Naive thymus-derived CD4-positive, alpha-beta T cell (primary cell): ENCODE results near the gene OPN1LW. TPM values are rescaled to one million over a fixed set of nuclear protein-coding genes. Genes with fewer than 3 reads are reported as not detected.

Experiments
- ATAC-seq: fragments of 150-1000 bp; cut with Tn5 transposase; 2 replicates; pipeline ENCODE4 v1.10.0; 2021; ENCODE audit warnings: mild to moderate bottlenecking, moderate library complexity
- CTCF ChIA-PET: fragments of 350-600 bp; sonication (Branson Sonifier 250); formaldehyde crosslinking; loops from one replicate; lab custom pipeline; 2021; ENCODE audit warnings: antibody characterized with exemption; lab: Charles Lee
- POLR2A ChIA-PET: fragments of 350-600 bp; sonication (Branson Sonifier 250); formaldehyde crosslinking; loops from one replicate; lab custom pipeline; 2021; ENCODE audit warnings: antibody characterized with exemption, inconsistent platforms; lab: Charles Lee
- DNase-seq, 9 donors: peaks; one replicate each; pipeline versions ENCODE4 v3.0.0 to v3.0.0-alpha.2; 2020 to 2022; ENCODE audit warnings: mixed read lengths in 1 of 9
- H3K27ac ChIP-seq: one replicate; pipeline ENCODE4 v1.7.0; 2013; ENCODE audit warnings: mild to moderate bottlenecking, low read depth, low read length, moderate library complexity
- H3K27me3 ChIP-seq, 2 donors: one replicate each; pipeline ENCODE4 v1.7.0; 2013; ENCODE audit warnings: low read length in 2 of 2, mild to moderate bottlenecking in 2 of 2, moderate library complexity in 2 of 2; ENCODE audit not compliant: control insufficient read depth in 2 of 2, insufficient read depth in 2 of 2
- H3K36me3 ChIP-seq, 3 experiments: 1 replicate in 2 of 3; 2 replicates in 1 of 3; pipeline ENCODE4 v1.7.0; 2013; ENCODE audit warnings: low read length in 3 of 3, mild to moderate bottlenecking in 3 of 3, moderate library complexity in 1 of 3; ENCODE audit not compliant: insufficient read depth in 3 of 3, control insufficient read depth in 2 of 3
- H3K4me1 ChIP-seq, 2 donors: one replicate each; pipeline ENCODE4 v1.7.0; 2013; ENCODE audit warnings: low read length in 2 of 2, mild to moderate bottlenecking in 2 of 2, moderate library complexity in 1 of 2; ENCODE audit not compliant: control insufficient read depth in 2 of 2, insufficient read depth in 2 of 2
- H3K4me3 ChIP-seq: 2 replicates; pipeline ENCODE4 v1.7.0; 2013; ENCODE audit warnings: mild to moderate bottlenecking, low read length
- H3K9me3 ChIP-seq, 3 experiments: 1 replicate in 2 of 3; 2 replicates in 1 of 3; pipeline ENCODE4 v1.7.0; 2013; ENCODE audit warnings: low read length in 3 of 3; ENCODE audit not compliant: control insufficient read depth in 2 of 3
- H3K27ac Mint-ChIP-seq, 9 donors: one replicate each; pipeline ENCODE4 v1.8.0; 2020 to 2022; ENCODE audit warnings: mixed read lengths in 9 of 9, mild to moderate bottlenecking in 8 of 9, moderate library complexity in 5 of 9, inconsistent platforms in 2 of 9
- H3K27me3 Mint-ChIP-seq, 5 donors: one replicate each; pipeline ENCODE4 v1.8.0; 2021 to 2022; ENCODE audit warnings: mixed read lengths in 5 of 5, mild to moderate bottlenecking in 1 of 5
- H3K36me3 Mint-ChIP-seq, 5 donors: one replicate each; pipeline ENCODE4 v1.8.0; 2020 to 2022; ENCODE audit warnings: mixed read lengths in 5 of 5, mild to moderate bottlenecking in 3 of 5, inconsistent platforms in 1 of 5
- H3K4me1 Mint-ChIP-seq, 7 donors: one replicate each; pipeline ENCODE4 v1.8.0; 2020 to 2022; ENCODE audit warnings: mixed read lengths in 7 of 7, mild to moderate bottlenecking in 3 of 7, inconsistent platforms in 1 of 7
- H3K4me3 Mint-ChIP-seq, 10 donors: one replicate each; pipeline ENCODE4 v1.8.0; 2020 to 2022; ENCODE audit warnings: mild to moderate bottlenecking in 10 of 10, mixed read lengths in 10 of 10, moderate library complexity in 6 of 10, inconsistent platforms in 2 of 10
- H3K9me3 Mint-ChIP-seq, 11 donors: one replicate each; pipeline ENCODE4 v1.8.0; 2020 to 2022; ENCODE audit warnings: mixed read lengths in 11 of 11, mild to moderate bottlenecking in 4 of 11, inconsistent platforms in 1 of 11, moderate library complexity in 1 of 11
- intact Hi-C, 2 donors: fragments of 100-400 bp; cut with micrococcal nuclease; formaldehyde crosslinking; loops; one replicate each; pipeline ENCODE4 v1.15.1; 2023
- polyA plus RNA-seq, 2 donors: library from polyadenylated mRNA; unstranded; fragments of 300-500 nt; fragmentation: Illumina TruSeq; gene quantifications; one replicate each; pipeline ENCODE4 v1.2.3, GENCODE V29; 2021
- total RNA-seq, 6 experiments: library from RNA in 5 of 6; stranded (reverse) in 5 of 6; gene quantifications; 1 replicate in 5 of 6; 2 replicates in 1 of 6; pipeline ENCODE4 v1.2.3 and lab custom pipeline; 2021 to 2026

Gene OPN1LW
- total and polyA plus RNA-seq, 7 experiments from 2014 or later = not detected

DNA sequence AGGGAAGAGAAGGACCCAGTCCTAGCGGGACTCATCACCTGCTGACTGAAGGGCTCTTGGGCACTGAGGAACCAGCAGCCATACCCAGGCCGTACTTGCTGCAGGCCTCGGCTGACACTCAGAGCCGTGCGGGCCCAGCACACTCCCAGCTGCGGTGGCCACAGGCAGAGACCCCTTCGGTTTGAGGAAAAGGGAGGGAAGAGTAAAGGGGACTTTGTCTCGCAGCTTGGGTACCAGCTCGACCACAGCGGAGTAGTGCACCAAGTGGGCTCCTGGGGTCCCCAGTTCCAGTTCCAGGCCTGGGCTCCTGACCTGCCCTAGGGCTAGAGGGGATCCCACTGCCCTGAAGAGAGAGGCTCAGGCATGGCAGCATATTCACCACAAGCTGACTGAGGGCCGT lies 17.9 kb upstream of the OPN1LW start:
- Histone ChIP-seq H3K27me3 (no peaks in the 10 kb centered on the region), H3K4me1 (peaks cover 21 to 30% of the 10 kb centered on the region in 2 donors), H3K4me3 (no peak overlapping the region), H3K27ac (no peak overlapping the region), H3K9me3 (no peaks in the 10 kb centered on the region), H3K36me3 (no peaks in the 10 kb centered on the region)
- POLR2A ChIA-PET = interaction anchor here (0.9 kb wide), 3 partner anchors 9 to 10 kb away, joined by 4 to 6 read pairs (median 4); no protein-coding TSS in a partner anchor
- peaks cover 0 to 4% (median 0%) of the 10 kb centered on the region in 11 donors for H3K9me3 Mint-ChIP-seq
- H3K27me3 Mint-ChIP-seq = no peaks in the 10 kb centered on the region
- DNase-seq (no peak), ATAC-seq (no peak)
- no peaks in the 10 kb centered on the region for H3K36me3 Mint-ChIP-seq
- peak overlapping the region in 1 of 9 donors; percentile 67 for H3K27ac Mint-ChIP-seq
- no peak overlapping the region for H3K4me3 Mint-ChIP-seq
- H3K4me1 Mint-ChIP-seq = peaks cover 0 to 30% (median 25%) of the 10 kb centered on the region in 7 donors
- CTCF ChIA-PET = no interaction called here
- intact Hi-C loops = no loop called here

- Histone ChIP-seq H3K9me3 (no peaks in the 10 kb centered on the region), H3K36me3 (no peaks in the 10 kb centered on the region), H3K27me3 (no peaks in the 10 kb centered on the region), H3K4me1 (peaks cover 16 to 21% of the 10 kb centered on the region in 2 donors), H3K4me3 (no peak overlapping the region), H3K27ac (no peak overlapping the region)
- H3K4me1 Mint-ChIP-seq = peaks cover 8 to 26% (median 13%) of the 10 kb centered on the region in 7 donors
- CTCF ChIA-PET = no interaction called here
- H3K27me3 Mint-ChIP-seq = no peaks in the 10 kb centered on the region
- no peak for DNase-seq
- intact Hi-C loops = no loop called here
- POLR2A ChIA-PET = interaction anchor here (0.6 to 1.0 kb wide), 3 partner anchors 35 to 244 kb away, joined by 3 to 7 read pairs (median 4); no protein-coding TSS in a partner anchor
- no peaks in the 10 kb centered on the region for H3K36me3 Mint-ChIP-seq
- no peak for ATAC-seq
- H3K9me3 Mint-ChIP-seq = peaks cover 0 to 1% (median 0%) of the 10 kb centered on the region in 11 donors
- H3K4me3 Mint-ChIP-seq = no peak overlapping the region
- peak overlapping the region in 1 of 9 donors; percentile 21 for H3K27ac Mint-ChIP-seq
These were observed 12.1 kb upstream of the OPN1LW start for GRCh38 chrX:154131955-154132354.

DNA sequence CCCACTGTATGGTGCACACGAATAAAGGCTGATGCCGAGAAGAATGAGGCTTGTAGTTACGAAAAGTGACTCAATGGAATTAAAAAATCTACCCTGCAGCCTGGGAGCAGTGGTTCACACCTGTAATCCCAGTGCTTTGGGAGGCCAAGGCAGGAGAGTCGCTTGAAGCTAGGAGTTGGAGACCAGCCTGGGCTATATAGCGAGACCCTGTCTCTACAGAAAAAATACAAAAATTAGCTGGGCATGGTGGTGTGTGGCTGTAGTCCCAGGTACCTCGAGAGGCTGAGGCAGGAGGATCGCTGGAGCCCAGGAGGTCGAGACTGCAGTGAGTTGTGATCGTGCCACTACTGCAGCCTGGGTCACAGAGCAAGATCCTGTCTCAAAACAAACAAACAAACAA lies 11.7 kb upstream of the OPN1LW start:
- H3K9me3 Mint-ChIP-seq = peaks cover 0 to 1% (median 0%) of the 10 kb centered on the region in 11 donors
- no peaks in the 10 kb centered on the region for H3K27me3 Mint-ChIP-seq
- H3K4me1 ChIP-seq = peaks cover 16 to 25% of the 10 kb centered on the region in 2 donors
- no peak overlapping the region for H3K4me3 Mint-ChIP-seq
- H3K4me3 ChIP-seq = no peak overlapping the region
- CTCF ChIA-PET = no interaction called here
- intact Hi-C loops = no loop called here
- no peaks in the 10 kb centered on the region for H3K9me3 ChIP-seq
- no peak overlapping the region for H3K27ac ChIP-seq
- DNase-seq = no peak
- no peak for ATAC-seq
- H3K36me3 Mint-ChIP-seq = no peaks in the 10 kb centered on the region
- POLR2A ChIA-PET = interaction anchor here (0.6 kb wide), 1 partner anchor 244 kb away, joined by 4 read pairs; no protein-coding TSS in a partner anchor
- H3K27ac Mint-ChIP-seq = peak overlapping the region in 1 of 9 donors; percentile 21
- no peaks in the 10 kb centered on the region for H3K27me3 ChIP-seq
- no peaks in the 10 kb centered on the region for H3K36me3 ChIP-seq
- H3K4me1 Mint-ChIP-seq = peaks cover 8 to 26% (median 15%) of the 10 kb centered on the region in 7 donors

DNA sequence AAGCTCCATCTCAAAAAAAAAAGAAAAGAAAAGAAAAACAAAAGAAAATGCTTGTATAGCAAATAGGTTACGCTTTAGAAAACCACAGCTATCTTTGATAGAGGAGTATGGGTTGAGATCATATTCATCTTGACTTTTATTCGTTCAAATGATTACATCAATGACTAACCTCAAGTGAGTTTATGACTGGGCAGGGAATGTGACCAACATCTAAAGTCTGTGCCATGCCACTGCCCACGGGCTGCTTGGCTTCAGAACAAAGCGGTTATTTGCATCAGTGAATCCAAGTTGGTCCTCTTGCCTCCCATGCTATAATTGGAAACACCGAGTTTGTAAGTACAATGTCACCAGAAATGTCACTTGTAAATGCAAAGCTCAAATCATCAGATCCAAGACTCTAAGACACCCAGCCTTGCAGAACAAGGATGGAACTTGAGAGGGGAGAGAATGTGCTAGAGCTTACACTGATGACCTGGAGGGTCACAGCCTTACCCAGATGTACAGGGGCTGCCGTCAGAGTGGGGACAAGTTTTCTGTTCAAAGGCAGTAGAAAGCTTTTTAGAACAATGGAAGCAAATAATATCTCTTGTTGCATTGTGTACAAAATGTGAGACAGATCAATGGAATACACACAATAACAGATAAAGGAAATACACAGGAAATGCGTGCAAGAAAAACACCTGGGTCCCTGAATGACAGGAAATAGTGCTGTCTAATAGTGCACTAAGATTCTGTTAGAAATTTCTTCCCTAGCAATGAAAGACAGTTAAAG lies 8.4 kb upstream of the OPN1LW start:
- ChIA-PET POLR2A (interaction anchor here (0.6 to 2.5 kb wide), 9 partner anchors 10 to 263 kb away, joined by 3 to 10 read pairs (median 4); no protein-coding TSS in a partner anchor), CTCF (interaction anchor here (1.4 kb wide), 1 partner anchor 173 kb away, joined by 6 read pairs; no protein-coding TSS in a partner anchor)
- peaks cover 16 to 32% of the 10 kb centered on the region in 2 donors for H3K4me1 ChIP-seq
- H3K27me3 Mint-ChIP-seq = no peaks in the 10 kb centered on the region
- H3K36me3 ChIP-seq = no peaks in the 10 kb centered on the region
- H3K27ac Mint-ChIP-seq = peak overlapping the region; percentile 78 to 95 (median 90)
- H3K9me3 Mint-ChIP-seq = peaks cover 0 to 1% (median 0%) of the 10 kb centered on the region in 11 donors
- H3K27ac ChIP-seq = peak overlapping the region; percentile 73
- H3K4me1 Mint-ChIP-seq = peaks cover 8 to 29% (median 17%) of the 10 kb centered on the region in 7 donors
- H3K9me3 ChIP-seq = no peaks in the 10 kb centered on the region
- peak overlapping the region; percentile 69 to 90 (median 77) for H3K4me3 Mint-ChIP-seq
- intact Hi-C loops = loop anchor here (1.0 kb wide), 3 partner anchors 11 to 173 kb away; partner anchors contain the start of gene MECP2 (in 1 of the 2)
- H3K27me3 ChIP-seq = no peaks in the 10 kb centered on the region
- DNase-seq (peak in 7 of 9 donors; percentile 24 to 62 (median 44)), ATAC-seq (peak; percentile 74)
- peak overlapping the region; percentile 38 for H3K4me3 ChIP-seq
- no peaks in the 10 kb centered on the region for H3K36me3 Mint-ChIP-seq

- DNase-seq (peak; percentile 56 to 73 (median 67)), ATAC-seq (peak; percentile 89)
- POLR2A ChIA-PET = interaction anchor here (0.6 to 2.5 kb wide), 6 partner anchors 13 to 190 kb away, joined by 3 to 10 read pairs (median 4); no protein-coding TSS in a partner anchor
- H3K27ac ChIP-seq = peak overlapping the region; percentile 73
- H3K27me3 Mint-ChIP-seq = no peaks in the 10 kb centered on the region
- peak overlapping the region; percentile 78 to 95 (median 92) for H3K27ac Mint-ChIP-seq
- H3K4me1 Mint-ChIP-seq = peaks cover 8 to 29% (median 17%) of the 10 kb centered on the region in 7 donors
- no peaks in the 10 kb centered on the region for H3K27me3 ChIP-seq
- H3K4me3 Mint-ChIP-seq = peak overlapping the region; percentile 69 to 90 (median 78)
- intact Hi-C loops = loop anchor here (1.0 kb wide), 3 partner anchors 12 to 172 kb away; partner anchors contain the start of gene MECP2 (in 1 of the 2)
- CTCF ChIA-PET = interaction anchor here (0.6 to 1.5 kb wide), 5 partner anchors 11 to 226 kb away, joined by 3 to 9 read pairs (median 4); no protein-coding TSS in a partner anchor
- H3K4me3 ChIP-seq = peak overlapping the region; percentile 38
- peaks cover 16 to 32% of the 10 kb centered on the region in 2 donors for H3K4me1 ChIP-seq
- peaks cover 0 to 1% (median 0%) of the 10 kb centered on the region in 11 donors for H3K9me3 Mint-ChIP-seq
- no peaks in the 10 kb centered on the region for H3K9me3 ChIP-seq
- H3K36me3 ChIP-seq = no peaks in the 10 kb centered on the region
- H3K36me3 Mint-ChIP-seq = no peaks in the 10 kb centered on the region
These were observed 7.3 kb upstream of the OPN1LW start for GRCh38 chrX:154136627-154137161.

DNA sequence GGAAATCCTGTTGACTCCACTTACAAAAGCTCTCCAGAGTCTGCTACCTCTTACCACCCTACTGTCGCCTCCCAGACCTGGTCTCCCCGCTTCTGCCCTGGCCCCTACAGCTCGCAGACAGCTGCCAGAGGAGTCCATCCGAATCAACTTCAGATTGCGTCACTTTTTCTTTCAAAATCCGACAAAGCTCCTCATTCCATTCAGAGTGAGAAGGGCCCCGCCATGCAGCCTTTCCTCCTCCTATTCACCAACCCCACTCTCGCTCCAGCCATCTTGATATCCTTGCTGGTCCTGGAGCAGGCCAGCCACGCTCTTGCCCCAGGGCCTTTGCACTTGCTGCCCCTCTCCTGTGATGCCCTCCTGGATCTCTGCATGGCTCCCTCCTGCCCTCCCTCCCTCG lies 5.2 kb upstream of the OPN1LW start:
- H3K4me1 ChIP-seq = peaks cover 16 to 32% of the 10 kb centered on the region in 2 donors
- H3K9me3 ChIP-seq = no peaks in the 10 kb centered on the region
- Mint-ChIP-seq H3K4me3 (peak overlapping the region in 4 of 10 donors; percentile 32 to 71 (median 44)), H3K36me3 (no peaks in the 10 kb centered on the region), H3K9me3 (peaks cover 0 to 1% (median 0%) of the 10 kb centered on the region in 11 donors), H3K27me3 (no peaks in the 10 kb centered on the region), H3K4me1 (peaks cover 8 to 29% (median 17%) of the 10 kb centered on the region in 7 donors), H3K27ac (peak overlapping the region in 3 of 9 donors; percentile 18 to 81 (median 72))
- ChIA-PET POLR2A (no interaction called here), CTCF (no interaction called here)
- ATAC-seq (no peak), DNase-seq (no peak)
- no peaks in the 10 kb centered on the region for H3K27me3 ChIP-seq
- no peaks in the 10 kb centered on the region for H3K36me3 ChIP-seq
- intact Hi-C loops = no loop called here
- H3K4me3 ChIP-seq = no peak overlapping the region
- no peak overlapping the region for H3K27ac ChIP-seq
